SU-DHL-6 (cell line): Measurements from ENCODE around the gene MUC5B.

Experiments
- H2AFZ ChIP-seq: fragments of 200-600 bp; sonication (generic); 2 replicates; pipeline ENCODE4 v1.6.1; 2014; ENCODE audit warnings: low read depth, mild to moderate bottlenecking, moderate library complexity, mixed read lengths, antibody characterized with exemption, low read length; ENCODE audit not compliant: severe bottlenecking
- H3F3A ChIP-seq: fragments of 200-600 bp; shearing (Covaris generic); 2 replicates; pipeline ENCODE4 v1.6.0; 2016; ENCODE audit warnings: antibody characterized with exemption, mild to moderate bottlenecking; ENCODE audit not compliant: insufficient read depth
- H3K27ac ChIP-seq: fragments of 200-600 bp; sonication (generic); 2 replicates; pipeline ENCODE4 v1.5.1; 2016; ENCODE audit warnings: low read depth, mild to moderate bottlenecking, low read length, moderate library complexity, mixed read lengths
- H3K27me3 ChIP-seq: fragments of 200-600 bp; sonication (generic), shearing (Covaris generic); 2 replicates; pipeline ENCODE4 v1.6.0; 2014; ENCODE audit warnings: mild to moderate bottlenecking, low read length
- H3K36me3 ChIP-seq: fragments of 200-600 bp; sonication (generic); 2 replicates; pipeline ENCODE4 v1.6.1; 2014; ENCODE audit warnings: mild to moderate bottlenecking, low read length, mixed read lengths
- H3K4me2 ChIP-seq: fragments of 300-600, 200-600 bp; shearing (Covaris generic), sonication (generic); 2 replicates; pipeline ENCODE4 v1.6.0; 2014; ENCODE audit warnings: low read length, low read depth, mild to moderate bottlenecking; ENCODE audit not compliant: poor library complexity, severe bottlenecking
- H3K4me3 ChIP-seq: fragments of 200-600 bp; sonication (generic); 2 replicates; pipeline ENCODE4 v1.5.1; 2014; ENCODE audit warnings: antibody characterized with exemption, low read length, mild to moderate bottlenecking, mixed read lengths; ENCODE audit not compliant: insufficient read depth, poor library complexity, severe bottlenecking
- H3K79me2 ChIP-seq: fragments of 200-600 bp; sonication (generic); 2 replicates; pipeline ENCODE4 v1.6.1; 2014; ENCODE audit warnings: mild to moderate bottlenecking, low read length, moderate library complexity; ENCODE audit not compliant: insufficient read depth
- H3K9ac ChIP-seq: fragments of 200-600 bp; sonication (generic); 2 replicates; pipeline ENCODE4 v1.7.0; 2014; ENCODE audit warnings: mild to moderate bottlenecking, low read length
- H3K9me2 ChIP-seq: fragments of 200-600 bp; sonication (generic); replicated peaks from 2 replicates; pipeline ENCODE4 v1.6.1; 2014; ENCODE audit warnings: low read length; ENCODE audit not compliant: insufficient read depth
- H3K9me3 ChIP-seq: fragments of 200-600 bp; sonication (generic); 2 replicates; pipeline ENCODE4 v1.6.1; 2014; ENCODE audit warnings: low read length, mixed read lengths; ENCODE audit not compliant: insufficient read depth
- H4K20me1 ChIP-seq: fragments of 200-600 bp; sonication (generic); 2 replicates; pipeline ENCODE4 v1.6.1; 2014; ENCODE audit warnings: low read depth, mild to moderate bottlenecking, antibody characterized with exemption, low read length, moderate library complexity, mixed read lengths
- EZH2phosphoT487 ChIP-seq: fragments of 200-600 bp; sonication (generic), shearing (Covaris generic); conservative IDR thresholded peaks from 2 replicates; pipeline ENCODE4 v1.6.1; 2018; ENCODE audit warnings: mild to moderate bottlenecking, antibody characterized with exemption, low read length, moderate library complexity, mixed read lengths
- TF ChIP-seq, protein P1 (sequence below): fragments of 200-600 bp; sonication (generic); IDR thresholded peaks from one replicate; pipeline ENCODE4 v1.5.1; 2017; ENCODE audit warnings: antibody characterized with exemption, mild to moderate bottlenecking, low read length, moderate library complexity; ENCODE audit not compliant: insufficient read depth, poor library complexity, severe bottlenecking

Gene MUC5B

DNA sequence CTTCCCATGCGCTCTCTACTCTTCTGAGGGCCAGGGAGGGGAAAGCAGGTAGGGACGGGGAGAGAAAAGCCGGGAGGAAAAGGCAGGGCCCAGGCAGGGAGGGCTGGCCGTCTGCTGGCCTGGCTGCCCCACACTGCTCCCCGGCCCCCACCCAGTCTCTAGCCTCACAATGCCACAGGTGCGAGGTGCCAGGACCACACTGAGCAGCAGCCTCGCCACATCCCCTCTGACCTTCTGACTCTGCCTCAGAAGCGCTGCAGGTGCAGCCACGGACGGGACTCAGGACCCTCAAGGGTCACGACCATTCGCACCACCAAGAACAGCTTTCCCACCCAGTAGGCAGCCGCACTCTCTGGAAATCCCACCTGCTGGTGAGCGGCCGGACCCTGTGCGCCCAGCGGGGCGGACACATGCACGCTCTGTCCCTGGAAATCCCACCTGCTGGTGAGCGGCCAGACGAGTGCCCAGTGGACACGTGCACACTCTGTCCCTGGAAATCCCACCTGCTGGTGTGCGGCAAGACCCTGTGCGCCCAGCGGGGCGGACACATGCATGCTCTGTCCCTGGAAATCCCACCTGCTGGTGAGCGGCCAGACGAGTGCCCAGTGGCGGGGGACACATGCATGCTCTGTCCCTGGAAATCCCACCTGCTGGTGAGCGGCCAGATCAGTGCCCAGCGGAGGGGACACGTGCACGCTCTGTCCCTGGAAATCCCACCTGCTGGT lies 66.5 kb downstream of the MUC5B start:
- no peaks in the 10 kb centered on the region for H4K20me1 ChIP-seq
- no peaks in the 10 kb centered on the region for H3K9me2 ChIP-seq
- no peak for TF ChIP-seq EZH2phosphoT487
- TF ChIP-seq, protein P1, sequence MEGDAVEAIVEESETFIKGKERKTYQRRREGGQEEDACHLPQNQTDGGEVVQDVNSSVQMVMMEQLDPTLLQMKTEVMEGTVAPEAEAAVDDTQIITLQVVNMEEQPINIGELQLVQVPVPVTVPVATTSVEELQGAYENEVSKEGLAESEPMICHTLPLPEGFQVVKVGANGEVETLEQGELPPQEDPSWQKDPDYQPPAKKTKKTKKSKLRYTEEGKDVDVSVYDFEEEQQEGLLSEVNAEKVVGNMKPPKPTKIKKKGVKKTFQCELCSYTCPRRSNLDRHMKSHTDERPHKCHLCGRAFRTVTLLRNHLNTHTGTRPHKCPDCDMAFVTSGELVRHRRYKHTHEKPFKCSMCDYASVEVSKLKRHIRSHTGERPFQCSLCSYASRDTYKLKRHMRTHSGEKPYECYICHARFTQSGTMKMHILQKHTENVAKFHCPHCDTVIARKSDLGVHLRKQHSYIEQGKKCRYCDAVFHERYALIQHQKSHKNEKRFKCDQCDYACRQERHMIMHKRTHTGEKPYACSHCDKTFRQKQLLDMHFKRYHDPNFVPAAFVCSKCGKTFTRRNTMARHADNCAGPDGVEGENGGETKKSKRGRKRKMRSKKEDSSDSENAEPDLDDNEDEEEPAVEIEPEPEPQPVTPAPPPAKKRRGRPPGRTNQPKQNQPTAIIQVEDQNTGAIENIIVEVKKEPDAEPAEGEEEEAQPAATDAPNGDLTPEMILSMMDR: no peak
- H3F3A ChIP-seq: no peaks in the 10 kb centered on the region
- H3K4me3 ChIP-seq: no peak overlapping the region
- no peak overlapping the region for H3K9ac ChIP-seq
- H3K4me2 ChIP-seq: no peak overlapping the region
- no peak overlapping the region for H2AFZ ChIP-seq
- no peaks in the 10 kb centered on the region for H3K79me2 ChIP-seq
- no peaks in the 10 kb centered on the region for H3K27me3 ChIP-seq
- H3K9me3 ChIP-seq: no peaks in the 10 kb centered on the region
- no peak overlapping the region for H3K27ac ChIP-seq
- H3K36me3 ChIP-seq: no peaks in the 10 kb centered on the region

DNA sequence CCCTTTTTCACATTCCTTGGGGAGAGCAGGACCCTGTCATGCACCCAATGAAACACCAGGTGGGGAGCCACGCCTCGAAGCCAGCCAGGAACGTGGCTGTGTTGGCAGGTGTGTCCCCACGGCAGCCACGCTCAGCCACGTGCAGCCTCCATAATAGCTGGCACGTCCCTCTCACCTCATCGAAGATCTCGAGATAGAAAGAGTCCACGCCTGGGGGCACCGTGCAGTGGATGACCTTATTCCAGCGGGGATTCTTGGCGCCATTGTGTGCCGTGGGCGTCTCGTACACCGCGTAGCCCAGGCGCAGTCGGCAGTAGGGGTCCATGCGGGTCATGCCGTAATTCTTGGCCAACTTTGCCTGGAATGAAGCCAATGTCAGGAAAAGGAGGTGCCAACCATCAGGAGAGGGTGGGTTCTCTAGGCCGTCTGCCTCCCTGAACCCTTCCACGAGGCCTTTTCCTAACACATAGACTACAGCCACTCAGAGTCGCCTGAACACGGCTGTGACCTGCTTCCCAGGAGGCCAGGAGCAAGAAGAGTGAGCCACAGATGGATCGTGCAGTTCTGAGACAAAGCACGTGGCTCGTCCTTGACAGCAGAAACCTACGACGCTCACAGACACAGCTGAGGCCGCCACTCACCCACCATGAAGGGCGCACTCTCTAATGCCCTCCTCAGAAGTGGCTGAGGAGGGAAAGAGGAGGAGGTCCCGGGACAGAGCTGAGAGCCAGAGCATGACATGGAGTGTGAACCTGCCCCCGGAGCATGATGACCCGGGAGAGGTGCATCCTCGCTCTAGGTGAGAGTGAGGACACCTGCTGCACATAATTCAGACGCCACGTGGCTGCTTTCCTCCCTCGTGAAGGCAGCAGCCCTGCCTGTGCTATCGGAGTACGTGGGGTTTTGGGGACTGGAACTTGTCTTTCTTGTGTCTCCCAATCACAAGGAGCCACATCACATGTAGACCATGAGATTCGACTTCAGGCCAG lies 67.5 kb downstream of the MUC5B start:
- H3K9me3 ChIP-seq: no peaks in the 10 kb centered on the region
- no peak overlapping the region for H3K27ac ChIP-seq
- no peaks in the 10 kb centered on the region for H3K79me2 ChIP-seq
- H3K4me3 ChIP-seq: no peak overlapping the region
- H3K36me3 ChIP-seq: no peaks in the 10 kb centered on the region
- H2AFZ ChIP-seq: no peak overlapping the region
- no peaks in the 10 kb centered on the region for H3K27me3 ChIP-seq
- H3K9ac ChIP-seq: no peak overlapping the region
- no peaks in the 10 kb centered on the region for H4K20me1 ChIP-seq
- no peaks in the 10 kb centered on the region for H3F3A ChIP-seq
- H3K4me2 ChIP-seq: no peak overlapping the region
- TF ChIP-seq, protein P1: no peak
- no peaks in the 10 kb centered on the region for H3K9me2 ChIP-seq

DNA sequence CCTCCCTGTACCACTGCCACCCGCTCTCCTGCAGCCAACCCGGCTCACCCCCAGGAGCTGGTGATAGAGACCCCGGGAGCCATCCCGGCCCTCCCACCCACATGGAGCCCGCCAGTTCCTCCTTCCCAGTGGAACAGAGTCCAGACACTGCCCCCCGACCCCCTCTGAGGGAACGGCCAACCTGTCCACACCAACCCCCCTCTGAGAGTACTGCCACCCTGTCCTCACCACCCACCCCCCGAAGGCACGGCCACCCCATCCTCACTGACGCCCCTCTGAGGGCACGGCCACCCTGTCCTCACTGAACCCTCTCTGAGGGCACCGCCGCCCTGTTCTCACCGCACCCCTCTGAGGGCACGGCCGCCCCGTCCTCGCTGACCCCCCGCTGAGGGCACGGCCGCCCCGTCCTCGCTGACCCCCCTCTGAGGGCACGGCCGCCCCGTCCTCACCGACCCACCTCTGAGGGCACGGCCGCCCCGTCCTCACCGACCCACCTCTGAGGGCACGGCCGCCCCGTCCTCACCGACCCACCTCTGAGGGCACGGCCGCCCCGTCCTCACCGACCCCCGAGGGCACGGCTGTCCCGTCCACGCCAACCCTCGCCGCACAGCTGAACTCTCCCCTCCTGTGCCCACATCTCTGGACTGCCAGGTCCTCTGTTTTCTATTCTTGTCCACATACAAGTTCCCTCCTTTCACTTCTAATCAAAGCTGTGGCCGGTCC lies 68.6 kb downstream of the MUC5B start:
- Histone ChIP-seq H3K4me2 (no peak overlapping the region), H3K79me2 (no peaks in the 10 kb centered on the region), H4K20me1 (no peaks in the 10 kb centered on the region), H2AFZ (no peak overlapping the region), H3K4me3 (no peak overlapping the region), H3K27ac (no peak overlapping the region), H3K36me3 (no peaks in the 10 kb centered on the region), H3K9ac (no peak overlapping the region), H3F3A (no peaks in the 10 kb centered on the region), H3K27me3 (no peaks in the 10 kb centered on the region), H3K9me3 (no peaks in the 10 kb centered on the region), H3K9me2 (no peaks in the 10 kb centered on the region)
- TF ChIP-seq, protein P1: no peak
- no peak for TF ChIP-seq EZH2phosphoT487
